Transverse colon (tissue), 4 donors: ENCODE data around the gene STAT5A. TPM values are rescaled to one million over a fixed set of nuclear protein-coding genes. Genes with fewer than 3 reads are reported as not detected.
A peak's percentile ranks its signal among the peaks of the same experiment; 100 is the strongest.
"Not testable (repeated sequence)": the region's sequence is repeated elsewhere in the genome, so short reads cannot be mapped to it uniquely, and the experiment has no call there.

Source experiments
- DNase-seq: peaks from one replicate; pipeline ENCODE4 v3.0.0-alpha.2; 2019
- H3K27ac ChIP-seq, 4 donors: fragments of 200-600 bp; sonication (generic); 2 replicates each; pipeline ENCODE4 v1.5.1; 2016 to 2018; ENCODE audit warnings: inconsistent platforms in 4 of 4
- H3K27me3 ChIP-seq: fragments of 200-600 bp; sonication (generic); 2 replicates; pipeline ENCODE4 v1.5.1; 2017; ENCODE audit warnings: inconsistent platforms
- H3K36me3 ChIP-seq, 4 donors: fragments of 200-600 bp; sonication (generic); 2 replicates each; pipeline ENCODE4 v1.5.1; 2017 to 2019; ENCODE audit warnings: inconsistent platforms in 4 of 4
- H3K4me1 ChIP-seq, 4 donors: fragments of 200-600 bp; sonication (generic); 2 replicates each; pipeline ENCODE4 v1.5.1; 2017 to 2020; ENCODE audit warnings: inconsistent platforms in 4 of 4
- H3K4me3 ChIP-seq, 4 donors: fragments of 200-600 bp; sonication (generic); 1 replicate in 1 of 4; 2 replicates in 3 of 4; pipeline versions ENCODE4 v1.5.1 to v1.6.1; 2017 to 2019; ENCODE audit warnings: inconsistent platforms in 4 of 4
- H3K9me3 ChIP-seq, 2 donors: fragments of 200-600 bp; sonication (generic); 2 replicates each; pipeline ENCODE4 v1.5.1; 2017 to 2019; ENCODE audit warnings: inconsistent platforms in 2 of 2
- CTCF ChIP-seq, 5 experiments: fragments of 200-600 bp in 3 of 5; fragments of 450-650 bp in 2 of 5; sonication (generic) in 3 of 5; IDR thresholded peaks; 1 replicate in 2 of 5; 2 replicates in 3 of 5; pipeline ENCODE4 v1.5.1; 2016 to 2017; ENCODE audit warnings: antibody characterized with exemption in 5 of 5, inconsistent platforms in 3 of 5, mild to moderate bottlenecking in 2 of 5, moderate library complexity in 1 of 5
- EP300 ChIP-seq: sonication (generic); formaldehyde crosslinking; IDR thresholded peaks from one replicate; pipeline ENCODE4 v1.6.1; 2017; ENCODE audit warnings: antibody characterized with exemption, low read depth
- POLR2A ChIP-seq: fragments of 450-650 bp; IDR thresholded peaks from one replicate; pipeline ENCODE4 v1.6.1; 2016; ENCODE audit warnings: antibody characterized with exemption, mild to moderate bottlenecking, moderate library complexity
- POLR2AphosphoS5 ChIP-seq, 3 donors: sonication (generic); formaldehyde crosslinking; IDR thresholded peaks; one replicate each; pipeline ENCODE4 v1.6.1; 2016; ENCODE audit warnings: antibody characterized with exemption in 3 of 3
- WGBS, 2 donors: methylation state at CpG; one replicate each; pipeline ENCODE4 v1.1.5; 2018; ENCODE audit warnings: low coverage in 1 of 2; 5-methylcytosine and 5-hydroxymethylcytosine counted together
- in situ Hi-C, 4 donors: fragments of 200-750 bp; cut with MboI; loops; one replicate each; pipeline versions ENCODE4 v1.15.0 to v1.15.1; 2017; ENCODE audit warnings: low sequenced_read_pairs in 3 of 4, low pct_ligation_motif_present in 1 of 4, low pct_unique_long_range_greater_than_20kb in 1 of 4
- intact Hi-C: fragments of 100-400 bp; cut with DNase I; formaldehyde crosslinking; loops from one replicate; pipeline ENCODE4 v1.15.1; 2023; ENCODE audit warnings: low total_unique reads
- total RNA-seq, 4 donors: library from RNA; depleted of rRNA; stranded (reverse); fragments of >200 nt; gene quantifications; one replicate each; pipeline ENCODE4 v1.1.0, GENCODE V29; 2016

Gene STAT5A
- total RNA-seq, 4 donors from 2014 or later, result 36.2 to 93.7 (median 50.3) TPM

GRCh38 chr17:42252597-42253550 lies 35.4 kb upstream of the STAT5A start:
- H3K27me3 ChIP-seq, result no peaks in the 10 kb centered on the region
- peak overlapping the region in 3 of 4 donors; percentile 14 to 42 (median 18) for H3K27ac ChIP-seq
- TF ChIP-seq POLR2AphosphoS5 (IDR thresholded peaks at IDR 0.05) (no peak), POLR2A (no peak), EP300 (no peak), CTCF (IDR thresholded peaks at IDR 0.05) (no peak)
- WGBS, 2 donors, result 35% methylated on average over 4 of the region's 4 CpGs
- in situ Hi-C loops (no loop called here), intact Hi-C loops (no loop called here)
- H3K9me3 ChIP-seq, result no peaks in the 10 kb centered on the region
- DNase-seq, result no peak
- H3K4me3 ChIP-seq, result no peak overlapping the region
- peaks cover 3 to 71% (median 23%) of the 10 kb centered on the region in 4 donors for H3K4me1 ChIP-seq
- H3K36me3 ChIP-seq, result no peaks in the 10 kb centered on the region

- H3K36me3 ChIP-seq, result no peaks in the 10 kb centered on the region
- intact Hi-C loops, result no loop called here
- peaks cover 3 to 70% (median 25%) of the 10 kb centered on the region in 4 donors for H3K4me1 ChIP-seq
- in situ Hi-C loops, result no loop called here
- peak overlapping the region in 3 of 4 donors; percentile 14 to 42 (median 18) for H3K27ac ChIP-seq
- H3K4me3 ChIP-seq, result no peak overlapping the region
- no peak for TF ChIP-seq POLR2AphosphoS5 (IDR thresholded peaks at IDR 0.05)
- no peak for TF ChIP-seq CTCF (IDR thresholded peaks at IDR 0.05)
- TF ChIP-seq POLR2A, result no peak
- TF ChIP-seq EP300, result no peak
- H3K9me3 ChIP-seq, result no peaks in the 10 kb centered on the region
- no peaks in the 10 kb centered on the region for H3K27me3 ChIP-seq
- DNase-seq, result no peak
- WGBS, 2 donors, result 95 to 96% methylated on average over 5 of the region's 5 CpGs
These were observed 34.7 kb upstream of the STAT5A start for GRCh38 chr17:42253578-42253977.

GRCh38 chr17:42255445-42255844 lies 32.9 kb upstream of the STAT5A start:
- Histone ChIP-seq H3K36me3 (no peaks in the 10 kb centered on the region), H3K9me3 (no peaks in the 10 kb centered on the region), H3K27me3 (no peaks in the 10 kb centered on the region), H3K4me1 (peaks cover 0 to 54% (median 15%) of the 10 kb centered on the region in 4 donors), H3K4me3 (no peak overlapping the region), H3K27ac (peak overlapping the region in 2 of 4 donors; percentile 13 to 17)
- in situ Hi-C loops, result no loop called here
- intact Hi-C loops, result no loop called here
- 86 to 94% methylated on average over 4 to 8 of the region's 8 CpGs for WGBS, 2 donors
- DNase-seq, result no peak
- no peak for TF ChIP-seq CTCF (IDR thresholded peaks at IDR 0.05)
- TF ChIP-seq POLR2A, result no peak
- TF ChIP-seq POLR2AphosphoS5 (IDR thresholded peaks at IDR 0.05), result no peak

- H3K27ac ChIP-seq, result no peak overlapping the region
- no peaks in the 10 kb centered on the region for H3K36me3 ChIP-seq
- no peak overlapping the region for H3K4me3 ChIP-seq
- 85 to 95% methylated on average over 6 of the region's 6 CpGs for WGBS, 2 donors
- peaks cover 0 to 17% (median 5%) of the 10 kb centered on the region in 4 donors for H3K4me1 ChIP-seq
- intact Hi-C loops, result no loop called here
- no peaks in the 10 kb centered on the region for H3K9me3 ChIP-seq
- no peak for DNase-seq
- in situ Hi-C loops, result no loop called here
- H3K27me3 ChIP-seq, result no peaks in the 10 kb centered on the region
- no peak for TF ChIP-seq CTCF (IDR thresholded peaks at IDR 0.05)
- TF ChIP-seq POLR2A, result no peak
- TF ChIP-seq POLR2AphosphoS5 (IDR thresholded peaks at IDR 0.05), result no peak
- TF ChIP-seq EP300, result no peak
These were observed 28.0 kb upstream of the STAT5A start for GRCh38 chr17:42260318-42260717.

GRCh38 chr17:42264366-42264765 lies 23.9 kb upstream of the STAT5A start:
- 90% methylated on average over 3 of the region's 4 CpGs; no CpG with 5 or more reads in 1 of the 2 donors for WGBS, 2 donors
- intact Hi-C loops, H3K36me3 ChIP-seq, DNase-seq, in situ Hi-C loops, H3K9me3 ChIP-seq, H3K27ac ChIP-seq, H3K4me3 ChIP-seq, H3K27me3 ChIP-seq: not testable (repeated sequence)
- peaks cover 0 to 28% (median 1%) of the 10 kb centered on the region in 4 donors for H3K4me1 ChIP-seq
